Thyroid gland (tissue), 4 donors: ENCODE data around the gene WDR37. TPM values are rescaled to one million over a fixed set of nuclear protein-coding genes. Genes with fewer than 3 reads are reported as not detected.

Experiments
- DNase-seq, 2 donors: peaks; one replicate each; pipeline ENCODE4 v3.0.0-alpha.2; 2019
- H3K27ac ChIP-seq, 3 donors: fragments of 200-600 bp; sonication (generic); 1 replicate in 2 of 3; 2 replicates in 1 of 3; pipeline ENCODE4 v1.5.1; 2016 to 2019; ENCODE audit warnings: mild to moderate bottlenecking in 1 of 3, moderate library complexity in 1 of 3
- H3K27me3 ChIP-seq: fragments of 200-600 bp; sonication (generic); one replicate; pipeline ENCODE4 v1.5.1; 2019
- H3K36me3 ChIP-seq, 2 donors: fragments of 200-600 bp; sonication (generic); one replicate each; pipeline ENCODE4 v1.5.1; 2016 to 2019
- H3K4me1 ChIP-seq, 2 donors: fragments of 200-600 bp; sonication (generic); one replicate each; pipeline ENCODE4 v1.5.1; 2017 to 2019
- H3K4me3 ChIP-seq, 3 donors: fragments of 200-600 bp; sonication (generic); replicated peaks in 1 of 3; 1 replicate in 2 of 3; 2 replicates in 1 of 3; pipeline ENCODE4 v1.5.1; 2016; ENCODE audit warnings: mild to moderate bottlenecking in 1 of 3
- H3K9me3 ChIP-seq: fragments of 200-600 bp; sonication (generic); one replicate; pipeline ENCODE4 v1.5.1; 2017
- CTCF ChIP-seq, 6 experiments: fragments of 200-600 bp in 3 of 6; fragments of 450-650 bp in 3 of 6; sonication (generic) in 3 of 6; IDR thresholded peaks; one replicate each; pipeline ENCODE4 v1.5.1; 2016 to 2019; ENCODE audit warnings: antibody characterized with exemption in 6 of 6, mild to moderate bottlenecking in 2 of 6, inconsistent platforms in 1 of 6, moderate library complexity in 1 of 6
- POLR2A ChIP-seq, 2 donors: fragments of 450-650 bp; IDR thresholded peaks; one replicate each; pipeline ENCODE4 v1.6.1; 2017; ENCODE audit warnings: antibody characterized with exemption in 2 of 2, mild to moderate bottlenecking in 2 of 2, moderate library complexity in 1 of 2
- WGBS, 2 donors: methylation state at CpG; one replicate each; pipeline ENCODE4 v1.1.5; 2017; 5-methylcytosine and 5-hydroxymethylcytosine counted together
- intact Hi-C: fragments of 100-400 bp; cut with DNase I; formaldehyde crosslinking; loops from one replicate; pipeline ENCODE4 v1.15.1; 2023
- total RNA-seq, 4 donors: library from RNA; depleted of rRNA; stranded (reverse); fragments of >200 nt; gene quantifications; one replicate each; pipeline ENCODE4 v1.2.3, GENCODE V29; 2016

Gene WDR37
- total RNA-seq, 4 donors from 2014 or later = 15.2 to 26.3 (median 16.4) TPM

- intact Hi-C loops = no loop called here
- Histone ChIP-seq H3K27me3 (no peaks in the 10 kb centered on the region), H3K4me3 (peak overlapping the region; percentile 49 to 81 (median 76)), H3K36me3 (no peaks in the 10 kb centered on the region), H3K27ac (peak overlapping the region in 2 of 3 donors; percentile 93 to 98), H3K4me1 (peaks cover 16 to 25% of the 10 kb centered on the region in 2 donors), H3K9me3 (no peaks in the 10 kb centered on the region)
- TF ChIP-seq POLR2A (IDR thresholded peaks at IDR 0.05) = no peak
- no peak for TF ChIP-seq CTCF (IDR thresholded peaks at IDR 0.05)
- no peak for DNase-seq
- 0 to 1% methylated on average over 22 to 25 of the region's 26 CpGs for WGBS, 2 donors
Observed at GRCh38 chr10:1057106-1057657, 997 bp downstream of the WDR37 start.

GRCh38 chr10:1058017-1058416 lies 1.8 kb downstream of the WDR37 start:
- no peaks in the 10 kb centered on the region for H3K27me3 ChIP-seq
- no peaks in the 10 kb centered on the region for H3K36me3 ChIP-seq
- intact Hi-C loops = no loop called here
- TF ChIP-seq CTCF (IDR thresholded peaks at IDR 0.05) (no peak), POLR2A (IDR thresholded peaks at IDR 0.05) (no peak)
- H3K4me1 ChIP-seq = peaks cover 19 to 29% of the 10 kb centered on the region in 2 donors
- no peak for DNase-seq
- WGBS, 2 donors = 77 to 79% methylated on average over 7 of the region's 7 CpGs
- H3K9me3 ChIP-seq = no peaks in the 10 kb centered on the region
- H3K4me3 ChIP-seq = no peak overlapping the region
- no peak overlapping the region for H3K27ac ChIP-seq

GRCh38 chr10:1059902-1060301 lies 3.7 kb downstream of the WDR37 start:
- Histone ChIP-seq H3K4me3 (no peak overlapping the region), H3K27me3 (no peaks in the 10 kb centered on the region), H3K27ac (no peak overlapping the region), H3K9me3 (no peaks in the 10 kb centered on the region), H3K36me3 (no peaks in the 10 kb centered on the region), H3K4me1 (peaks cover 16 to 24% of the 10 kb centered on the region in 2 donors)
- DNase-seq = no peak
- intact Hi-C loops = loop anchor here (5.0 kb wide), 1 partner anchor 63 kb away; no protein-coding TSS in a partner anchor
- TF ChIP-seq POLR2A (IDR thresholded peaks at IDR 0.05) = no peak
- no peak for TF ChIP-seq CTCF (IDR thresholded peaks at IDR 0.05)
- WGBS, 2 donors = 95 to 97% methylated on average over 8 of the region's 8 CpGs

GRCh38 chr10:1061930-1062774 lies 6.0 kb downstream of the WDR37 start:
- H3K27me3 ChIP-seq = no peaks in the 10 kb centered on the region
- 88 to 91% methylated on average over 7 of the region's 7 CpGs for WGBS, 2 donors
- H3K4me1 ChIP-seq = peaks cover 7 to 17% of the 10 kb centered on the region in 2 donors
- no peaks in the 10 kb centered on the region for H3K9me3 ChIP-seq
- no peak for DNase-seq
- H3K36me3 ChIP-seq = no peaks in the 10 kb centered on the region
- no peak overlapping the region for H3K27ac ChIP-seq
- TF ChIP-seq CTCF (IDR thresholded peaks at IDR 0.05) (no peak), POLR2A (IDR thresholded peaks at IDR 0.05) (no peak)
- intact Hi-C loops = loop anchor here (5.0 kb wide), 1 partner anchor 65 kb away; no protein-coding TSS in a partner anchor
- no peak overlapping the region for H3K4me3 ChIP-seq
